NT2/D1 (cell line): Measurements from ENCODE around the gene OPN4.

Experiments
- DNase-seq: peaks from one replicate; pipeline ENCODE4 v3.0.0-alpha.2; 2011; ENCODE audit warnings: low read depth, low spot score
- H3K27me3 ChIP-seq: 2 replicates; pipeline ENCODE4 v1.6.0; 2011; ENCODE audit warnings: mild to moderate bottlenecking; ENCODE audit not compliant: insufficient read length, insufficient read depth
- H3K36me3 ChIP-seq: 2 replicates; pipeline ENCODE4 v1.6.1; 2011; ENCODE audit warnings: mild to moderate bottlenecking, low read length, mixed read lengths; ENCODE audit not compliant: insufficient read depth, insufficient read length
- H3K4me1 ChIP-seq: 2 replicates; pipeline ENCODE4 v1.5.1; 2011; ENCODE audit not compliant: insufficient read depth, insufficient read length
- H3K4me3 ChIP-seq: 2 replicates; pipeline ENCODE4 v1.5.1; 2011; ENCODE audit warnings: low read depth; ENCODE audit not compliant: insufficient read length
- H3K9ac ChIP-seq: 2 replicates; pipeline ENCODE4 v1.6.0; 2011; ENCODE audit warnings: low read depth; ENCODE audit not compliant: insufficient read length
- H3K9me3 ChIP-seq: 2 replicates; pipeline ENCODE4 v1.5.1; 2011; ENCODE audit warnings: mild to moderate bottlenecking, low read length; ENCODE audit not compliant: insufficient read depth
- SUZ12 ChIP-seq: IDR thresholded peaks from 2 replicates; pipeline ENCODE4 v1.6.1; 2011; ENCODE audit not compliant: insufficient read length, insufficient read depth; ENCODE audit errors: extremely low read depth
- YY1 ChIP-seq: IDR thresholded peaks from 2 replicates; pipeline ENCODE4 v1.6.1; 2011; ENCODE audit not compliant: insufficient read length, insufficient read depth
- ZNF274 ChIP-seq: IDR thresholded peaks from 2 replicates; pipeline ENCODE4 v1.6.1; 2011; ENCODE audit warnings: mild to moderate bottlenecking, low read depth, low read length

The OPN4 gene

GRCh38 chr10:86673216-86673826, 19.0 kb downstream of the OPN4 start:
- no peak overlapping the region for H3K4me3 ChIP-seq
- no peaks in the 10 kb centered on the region for H3K9me3 ChIP-seq
- H3K27me3 ChIP-seq, result no peaks in the 10 kb centered on the region
- H3K36me3 ChIP-seq, result no peaks in the 10 kb centered on the region
- no peak overlapping the region for H3K9ac ChIP-seq
- DNase-seq, result no peak
- peaks cover 25% of the 10 kb centered on the region for H3K4me1 ChIP-seq
- TF ChIP-seq SUZ12 (no peak), ZNF274 (no peak), YY1 (no peak)

GRCh38 chr10:86673827-86674581, 19.7 kb downstream of the OPN4 start:
- Histone ChIP-seq H3K27me3 (no peaks in the 10 kb centered on the region), H3K9me3 (no peaks in the 10 kb centered on the region), H3K4me1 (peaks cover 21% of the 10 kb centered on the region), H3K9ac (no peak overlapping the region), H3K36me3 (no peaks in the 10 kb centered on the region), H3K4me3 (no peak overlapping the region)
- no peak for DNase-seq
- TF ChIP-seq YY1 (no peak), ZNF274 (no peak), SUZ12 (no peak)

GRCh38 chr10:86674912-86675311, 20.6 kb downstream of the OPN4 start:
- TF ChIP-seq ZNF274, result no peak
- TF ChIP-seq YY1, result no peak
- H3K27me3 ChIP-seq, result no peaks in the 10 kb centered on the region
- H3K9me3 ChIP-seq, result no peaks in the 10 kb centered on the region
- H3K9ac ChIP-seq, result no peak overlapping the region
- H3K4me3 ChIP-seq, result no peak overlapping the region
- H3K36me3 ChIP-seq, result no peaks in the 10 kb centered on the region
- no peak for DNase-seq
- peaks cover 24% of the 10 kb centered on the region for H3K4me1 ChIP-seq

- no peak for DNase-seq
- no peak for TF ChIP-seq YY1
- TF ChIP-seq SUZ12, result no peak
- no peak for TF ChIP-seq ZNF274
- Histone ChIP-seq H3K9ac (no peak overlapping the region), H3K4me3 (no peak overlapping the region), H3K27me3 (no peaks in the 10 kb centered on the region), H3K9me3 (no peaks in the 10 kb centered on the region), H3K36me3 (no peaks in the 10 kb centered on the region), H3K4me1 (peaks cover 14% of the 10 kb centered on the region)
These were observed 23.0 kb downstream of the OPN4 start for GRCh38 chr10:86677374-86677773.

- no peaks in the 10 kb centered on the region for H3K9me3 ChIP-seq
- H3K9ac ChIP-seq, result no peak overlapping the region
- H3K4me1 ChIP-seq, result peaks cover 5% of the 10 kb centered on the region
- DNase-seq, result no peak
- H3K27me3 ChIP-seq, result no peaks in the 10 kb centered on the region
- no peak for TF ChIP-seq YY1
- no peak for TF ChIP-seq SUZ12
- no peak for TF ChIP-seq ZNF274
- no peak overlapping the region for H3K4me3 ChIP-seq
- H3K36me3 ChIP-seq, result no peaks in the 10 kb centered on the region
These were observed 24.8 kb downstream of the OPN4 start for GRCh38 chr10:86678999-86679792.

- H3K9me3 ChIP-seq, result no peaks in the 10 kb centered on the region
These were observed 26.7 kb downstream of the OPN4 start for GRCh38 chr10:86681047-86681446.

GRCh38 chr10:86681722-86682386, 27.5 kb downstream of the OPN4 start:
- Histone ChIP-seq H3K9me3 (no peaks in the 10 kb centered on the region), H3K27me3 (no peaks in the 10 kb centered on the region), H3K4me3 (no peak overlapping the region), H3K36me3 (no peaks in the 10 kb centered on the region), H3K9ac (no peak overlapping the region), H3K4me1 (peaks cover 5% of the 10 kb centered on the region)
- no peak for DNase-seq
- TF ChIP-seq SUZ12, result no peak
- no peak for TF ChIP-seq ZNF274
- TF ChIP-seq YY1, result no peak

More at GRCh38 chr10:86681047-86681446, 26.7 kb downstream of the OPN4 start:
- no peak for DNase-seq
- H3K4me3 ChIP-seq, result no peak overlapping the region
- TF ChIP-seq SUZ12 (no peak), ZNF274 (no peak), YY1 (no peak)
- H3K36me3 ChIP-seq, result no peaks in the 10 kb centered on the region
- H3K4me1 ChIP-seq, result peaks cover 5% of the 10 kb centered on the region
- H3K9ac ChIP-seq, result no peak overlapping the region
- H3K27me3 ChIP-seq, result no peaks in the 10 kb centered on the region
